ENCODE results near the gene DEPP1. TPM values are rescaled to one million over a fixed set of nuclear protein-coding genes. Genes with fewer than 3 reads are reported as not detected.
A peak's percentile ranks its signal among the peaks of the same experiment; 100 is the strongest.

The DEPP1 gene
- total RNA-seq, 1 donor from 2014 or later, result 309 TPM

GRCh38 chr10:44989597-44990301, 11.1 kb upstream of the DEPP1 start:
- Histone ChIP-seq H3K9me3 (no peaks in the 10 kb centered on the region), H3K27ac (peak overlapping the region; percentile 50 to 91), H3K36me3 (no peaks in the 10 kb centered on the region), H3K27me3 (no peaks in the 10 kb centered on the region), H3K4me3 (no peak overlapping the region), H3K4me1 (peaks cover 33 to 60% of the 10 kb centered on the region in 2 donors)
- intact Hi-C loops (cut with DNase I), result no loop called here
- peak in 1 of 2 donors; percentile 33 for DNase-seq (ENCODE audit: low spot score in 2 of 2)
- TF ChIP-seq CTCF (IDR thresholded peaks at IDR 0.05), result no peak

GRCh38 chr10:44988957-44989585, 10.5 kb upstream of the DEPP1 start:
- Histone ChIP-seq H3K27me3 (no peaks in the 10 kb centered on the region), H3K4me1 (peaks cover 38 to 61% of the 10 kb centered on the region in 2 donors), H3K36me3 (no peaks in the 10 kb centered on the region), H3K27ac (peak overlapping the region; percentile 50 to 91), H3K4me3 (no peak overlapping the region), H3K9me3 (no peaks in the 10 kb centered on the region)
- TF ChIP-seq CTCF (IDR thresholded peaks at IDR 0.05), result no peak
- intact Hi-C loops (cut with DNase I), result no loop called here
- DNase-seq (ENCODE audit: low spot score in 2 of 2), result peak in 1 of 2 donors; percentile 62

- H3K9me3 ChIP-seq, result no peaks in the 10 kb centered on the region
- peak overlapping the region; percentile 74 to 91 for H3K27ac ChIP-seq
- H3K36me3 ChIP-seq, result no peaks in the 10 kb centered on the region
- no peak for TF ChIP-seq CTCF (IDR thresholded peaks at IDR 0.05)
- H3K4me3 ChIP-seq, result peak overlapping the region in 1 of 2 donors; percentile 32
- peaks cover 33 to 61% of the 10 kb centered on the region in 2 donors for H3K4me1 ChIP-seq
- intact Hi-C loops (cut with DNase I), result no loop called here
- H3K27me3 ChIP-seq, result no peaks in the 10 kb centered on the region
- peak in 1 of 2 donors; percentile 15 for DNase-seq (ENCODE audit: low spot score in 2 of 2)
Measured at GRCh38 chr10:44986670-44987069, 8.1 kb upstream of the DEPP1 start.

- H3K36me3 ChIP-seq, result no peaks in the 10 kb centered on the region
- peak in 1 of 2 donors; percentile 55 for DNase-seq (ENCODE audit: low spot score in 2 of 2)
- H3K4me1 ChIP-seq, result peaks cover 29 to 60% of the 10 kb centered on the region in 2 donors
- H3K4me3 ChIP-seq, result peak overlapping the region in 1 of 2 donors; percentile 32
- H3K27ac ChIP-seq, result peak overlapping the region; percentile 74 to 91
- no peaks in the 10 kb centered on the region for H3K27me3 ChIP-seq
- no peaks in the 10 kb centered on the region for H3K9me3 ChIP-seq
- intact Hi-C loops (cut with DNase I), result no loop called here
- no peak for TF ChIP-seq CTCF (IDR thresholded peaks at IDR 0.05)
Measured at GRCh38 chr10:44986179-44986578, 7.6 kb upstream of the DEPP1 start.

GRCh38 chr10:44985175-44985681, 6.6 kb upstream of the DEPP1 start:
- Histone ChIP-seq H3K9me3 (no peaks in the 10 kb centered on the region), H3K4me1 (peaks cover 37 to 67% of the 10 kb centered on the region in 2 donors), H3K36me3 (no peaks in the 10 kb centered on the region), H3K4me3 (no peak overlapping the region), H3K27me3 (no peaks in the 10 kb centered on the region), H3K27ac (peak overlapping the region; percentile 74 to 91)
- peak in 1 of 2 donors; percentile 55 for DNase-seq (ENCODE audit: low spot score in 2 of 2)
- intact Hi-C loops (cut with DNase I), result no loop called here
- TF ChIP-seq CTCF (IDR thresholded peaks at IDR 0.05), result no peak
